Measurements from ENCODE around the gene NUDT3. TPM values are rescaled to one million over a fixed set of nuclear protein-coding genes. Genes with fewer than 3 reads are reported as not detected.
"Not testable (repeated sequence)": the region's sequence is repeated elsewhere in the genome, so short reads cannot be mapped to it uniquely, and the experiment has no call there.

NUDT3 gene
- total and polyA plus RNA-seq, 2 experiments from 2014 or later, result 8.1 to 11.5 TPM

DNA sequence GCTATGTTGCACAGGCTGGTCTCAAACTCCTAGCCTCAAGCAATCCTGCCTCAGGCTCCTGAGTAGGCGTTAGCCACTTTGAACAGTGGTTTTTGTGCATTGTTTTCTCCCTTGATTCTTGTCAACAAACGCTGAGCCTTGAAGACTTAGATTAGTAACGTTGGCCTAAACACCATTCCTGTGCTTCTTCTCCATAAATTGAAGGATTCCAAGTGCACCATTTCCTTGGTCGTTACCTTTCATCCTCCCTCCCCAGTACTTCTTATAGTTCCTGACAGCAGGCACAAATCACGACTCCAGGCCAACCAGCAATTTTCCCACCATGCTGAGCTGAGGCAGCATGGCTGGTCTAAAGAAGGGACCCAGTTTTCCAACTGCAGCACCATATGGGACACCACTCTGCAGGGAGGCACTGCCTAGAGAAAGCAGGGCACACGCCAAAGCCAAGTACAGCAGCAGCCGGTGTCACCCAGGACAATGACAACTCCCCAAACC is 24.5 kb upstream of the NUDT3 start:
- WGBS, 2 experiments (ENCODE audit: low coverage in 1 of 2, low lambda C conversion rate in 2 of 2, missing lambda C conversion rate in 2 of 2), result 71 to 78% methylated on average over 7 of the region's 7 CpGs
- H3K36me3 ChIP-seq (ENCODE audit: low read depth), result peaks cover 51% of the 10 kb centered on the region

DNA sequence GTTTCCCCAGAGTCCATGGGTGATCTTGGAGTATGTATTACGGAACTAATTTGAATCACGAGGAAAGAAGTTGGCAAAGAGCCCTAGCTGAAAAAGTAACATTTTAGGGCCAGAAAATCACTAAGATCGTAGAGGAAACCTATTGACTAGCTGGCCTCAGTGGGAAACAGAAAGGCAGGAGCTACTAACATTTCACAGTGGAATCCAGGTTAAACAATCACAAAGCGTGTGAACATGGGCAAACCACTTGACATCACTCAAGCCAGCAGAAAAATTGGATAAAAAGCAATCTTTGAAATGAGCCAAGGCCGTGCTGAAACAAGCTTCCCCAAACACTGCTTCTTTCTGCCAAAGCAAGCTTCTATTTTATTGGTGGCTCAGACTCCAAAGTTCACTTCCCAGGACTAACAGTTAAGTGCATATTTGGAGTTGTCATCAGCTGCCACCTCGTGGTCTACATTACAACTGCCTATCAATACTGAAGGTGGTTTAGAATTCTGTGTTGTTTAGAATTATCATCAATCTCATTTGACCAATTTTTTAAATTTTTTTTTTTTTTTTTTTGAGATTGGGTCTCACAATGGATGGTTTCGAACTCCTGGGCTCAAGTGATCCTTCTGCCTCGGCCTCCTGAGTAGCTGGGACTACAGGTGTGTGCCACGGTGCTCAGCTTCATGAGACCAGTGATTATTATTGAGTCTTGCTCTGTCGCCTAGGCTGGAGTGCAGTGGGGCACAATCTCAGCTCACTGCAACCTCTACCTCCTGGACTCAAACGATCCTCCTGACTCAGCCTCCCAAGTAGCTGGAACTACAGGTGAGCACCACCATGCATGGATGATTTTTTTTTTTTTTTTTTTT is 22.8 kb upstream of the NUDT3 start:
- TF ChIP-seq EZH2 (IDR thresholded peaks at IDR 0.05; ENCODE audit: insufficient read depth, poor library complexity, severe bottlenecking), result no peak
- TF ChIP-seq EZH2phosphoT487 (IDR thresholded peaks at IDR 0.05; ENCODE audit: insufficient read depth, low read depth), result no peak
- no peak overlapping the region for H3K4me3 ChIP-seq
- H3K9ac ChIP-seq, result no peak overlapping the region
- H3K4me1 ChIP-seq (ENCODE audit: insufficient read depth), result no peaks in the 10 kb centered on the region
- no peak overlapping the region for H2AFZ ChIP-seq
- 0 out of 2 replicates have a peak overlapping the region, but pooled peaks have one; percentile 5 for H3K27ac ChIP-seq
- H4K20me1 ChIP-seq (ENCODE audit: insufficient read depth), result no peaks in the 10 kb centered on the region
- peaks cover 41% of the 10 kb centered on the region; the same call in 1 of the 2 replicates for H3K36me3 ChIP-seq (ENCODE audit: low read depth)
- H3F3A ChIP-seq (ENCODE audit: insufficient read depth), result peaks cover 69% of the 10 kb centered on the region
- H3K4me2 ChIP-seq (ENCODE audit: unreplicated experiment), result no peak overlapping the region
- no peaks in the 10 kb centered on the region for H3K27me3 ChIP-seq (replicated peaks; ENCODE audit: insufficient read depth)
- DNase-seq, result peak; percentile 79
- peaks cover 15% of the 10 kb centered on the region for H3K79me2 ChIP-seq (ENCODE audit: insufficient read depth)
- in situ Hi-C loops (cut with MboI), result loop anchor here (10.0 kb wide), 2 partner anchors 160 to 230 kb away; no protein-coding TSS in a partner anchor
- WGBS, 2 experiments (ENCODE audit: low coverage in 1 of 2, low lambda C conversion rate in 2 of 2, missing lambda C conversion rate in 2 of 2), result 57 to 58% methylated on average over 11 of the region's 11 CpGs
- H3K9me3 ChIP-seq (ENCODE audit: low read depth), result no peaks in the 10 kb centered on the region
- no peaks in the 10 kb centered on the region for H3K9me2 ChIP-seq (ENCODE audit: insufficient read depth)

More for the DNA sequence above, 24.5 kb upstream of the NUDT3 start:
- DNase-seq, result no peak
- Histone ChIP-seq H4K20me1 (ENCODE audit: insufficient read depth) (no peaks in the 10 kb centered on the region), H3K9me2 (ENCODE audit: insufficient read depth) (no peaks in the 10 kb centered on the region), H3K9me3 (ENCODE audit: low read depth) (no peaks in the 10 kb centered on the region), H3K4me3 (no peak overlapping the region), H3K79me2 (ENCODE audit: insufficient read depth) (peaks cover 30% of the 10 kb centered on the region), H2AFZ (no peak overlapping the region), H3F3A (ENCODE audit: insufficient read depth) (peaks cover 84% of the 10 kb centered on the region), H3K27me3 (replicated peaks; ENCODE audit: insufficient read depth) (no peaks in the 10 kb centered on the region), H3K27ac (no peak overlapping the region), H3K9ac (no peak overlapping the region), H3K4me2 (ENCODE audit: unreplicated experiment) (no peak overlapping the region), H3K4me1 (ENCODE audit: insufficient read depth) (no peaks in the 10 kb centered on the region)
- in situ Hi-C loops (cut with MboI), result loop anchor here (10.0 kb wide), 2 partner anchors 162 to 232 kb away; no protein-coding TSS in a partner anchor
- TF ChIP-seq EZH2phosphoT487 (IDR thresholded peaks at IDR 0.05; ENCODE audit: insufficient read depth, low read depth), result no peak
- no peak for TF ChIP-seq EZH2 (IDR thresholded peaks at IDR 0.05; ENCODE audit: insufficient read depth, poor library complexity, severe bottlenecking)

DNA sequence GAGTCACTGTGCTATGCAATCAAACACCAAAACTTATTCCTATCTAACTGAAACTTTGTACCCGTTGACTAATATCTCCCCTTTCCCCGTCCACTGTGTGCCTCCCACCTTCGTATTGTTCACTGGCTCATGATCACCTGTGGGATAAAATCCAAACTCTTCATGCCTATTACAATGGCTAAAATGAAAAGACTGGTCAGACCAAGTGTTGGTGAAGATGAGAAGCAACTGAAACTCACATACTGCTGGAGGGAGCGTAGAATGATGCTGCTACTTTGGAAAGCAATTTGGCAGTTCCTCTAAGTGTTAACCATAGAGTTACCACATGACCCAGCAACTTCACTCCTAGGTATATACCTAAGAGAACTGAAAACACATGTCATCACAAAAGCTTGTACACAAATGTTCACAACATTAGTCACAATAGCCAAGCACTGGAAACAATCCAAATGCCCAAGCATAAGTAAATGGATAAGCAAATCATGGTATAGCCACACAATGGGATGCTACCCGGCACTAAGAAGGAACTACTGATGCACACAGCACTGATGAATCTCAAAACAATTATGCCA is 20.3 kb upstream of the NUDT3 start:
- no peak overlapping the region for H3K4me2 ChIP-seq (ENCODE audit: unreplicated experiment)
- H3K9ac ChIP-seq, result no peak overlapping the region
- no peaks in the 10 kb centered on the region for H3K27me3 ChIP-seq (replicated peaks; ENCODE audit: insufficient read depth)
- H3K9me3 ChIP-seq (ENCODE audit: low read depth), result no peaks in the 10 kb centered on the region
- no peak overlapping the region for H3K27ac ChIP-seq
- 82 to 89% methylated on average over 5 of the region's 5 CpGs for WGBS, 2 experiments (ENCODE audit: low coverage in 1 of 2, low lambda C conversion rate in 2 of 2, missing lambda C conversion rate in 2 of 2)
- in situ Hi-C loops (cut with MboI), result loop anchor here (10.0 kb wide), 2 partner anchors 158 to 228 kb away; no protein-coding TSS in a partner anchor
- H3K9me2 ChIP-seq (ENCODE audit: insufficient read depth), result no peaks in the 10 kb centered on the region
- H2AFZ ChIP-seq, result no peak overlapping the region
- no peak overlapping the region for H3K4me3 ChIP-seq
- peak; percentile 48 for DNase-seq
- H3K36me3 ChIP-seq (ENCODE audit: low read depth), result peaks cover 18% of the 10 kb centered on the region; the same call in 1 of the 2 replicates
- no peaks in the 10 kb centered on the region for H4K20me1 ChIP-seq (ENCODE audit: insufficient read depth)
- no peak for TF ChIP-seq EZH2phosphoT487 (IDR thresholded peaks at IDR 0.05; ENCODE audit: insufficient read depth, low read depth)
- TF ChIP-seq EZH2 (IDR thresholded peaks at IDR 0.05; ENCODE audit: insufficient read depth, poor library complexity, severe bottlenecking), result no peak
- H3F3A ChIP-seq (ENCODE audit: insufficient read depth), result peaks cover 44% of the 10 kb centered on the region
- no peaks in the 10 kb centered on the region for H3K79me2 ChIP-seq (ENCODE audit: insufficient read depth)
- H3K4me1 ChIP-seq (ENCODE audit: insufficient read depth), result no peaks in the 10 kb centered on the region

DNA sequence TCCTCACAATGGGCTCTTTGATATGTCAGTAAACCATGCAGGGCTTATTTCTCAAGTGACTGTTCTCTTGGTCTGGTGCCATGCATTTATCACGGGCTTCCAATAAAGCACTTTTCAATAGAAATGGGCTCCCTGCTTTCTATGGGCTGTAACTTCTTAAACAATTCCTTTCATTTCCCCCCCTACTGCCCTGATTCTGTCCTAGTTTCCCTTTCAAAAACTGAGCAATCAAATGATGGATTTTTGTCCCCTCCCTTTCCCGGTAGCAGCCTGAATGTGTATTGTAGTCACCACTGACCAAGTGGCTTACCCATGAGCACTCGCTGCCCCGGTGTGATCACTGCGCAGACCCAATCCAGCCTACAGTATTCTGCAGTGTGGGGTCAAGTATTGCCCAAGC is 19.5 kb upstream of the NUDT3 start:
- no peak overlapping the region for H3K27ac ChIP-seq
- no peak for TF ChIP-seq EZH2 (IDR thresholded peaks at IDR 0.05; ENCODE audit: insufficient read depth, poor library complexity, severe bottlenecking)
- TF ChIP-seq EZH2phosphoT487 (IDR thresholded peaks at IDR 0.05; ENCODE audit: insufficient read depth, low read depth), result no peak
- H3K9me2 ChIP-seq (ENCODE audit: insufficient read depth), result no peaks in the 10 kb centered on the region
- no peak overlapping the region for H2AFZ ChIP-seq
- no peak for DNase-seq
- in situ Hi-C loops (cut with MboI), result loop anchor here (10.0 kb wide), 2 partner anchors 157 to 227 kb away; no protein-coding TSS in a partner anchor
- H3K79me2 ChIP-seq (ENCODE audit: insufficient read depth), result no peaks in the 10 kb centered on the region
- H3K4me2 ChIP-seq (ENCODE audit: unreplicated experiment), result no peak overlapping the region
- peaks cover 10% of the 10 kb centered on the region; the same call in 1 of the 2 replicates for H3K36me3 ChIP-seq (ENCODE audit: low read depth)
- H3K4me3 ChIP-seq, result no peak overlapping the region
- H3K27me3 ChIP-seq (replicated peaks; ENCODE audit: insufficient read depth), result no peaks in the 10 kb centered on the region
- H4K20me1 ChIP-seq (ENCODE audit: insufficient read depth), result no peaks in the 10 kb centered on the region
- 86 to 91% methylated on average over 5 of the region's 5 CpGs for WGBS, 2 experiments (ENCODE audit: low coverage in 1 of 2, low lambda C conversion rate in 2 of 2, missing lambda C conversion rate in 2 of 2)
- no peaks in the 10 kb centered on the region for H3K4me1 ChIP-seq (ENCODE audit: insufficient read depth)
- H3F3A ChIP-seq (ENCODE audit: insufficient read depth), result peaks cover 37% of the 10 kb centered on the region
- no peak overlapping the region for H3K9ac ChIP-seq
- no peaks in the 10 kb centered on the region for H3K9me3 ChIP-seq (ENCODE audit: low read depth)

DNA sequence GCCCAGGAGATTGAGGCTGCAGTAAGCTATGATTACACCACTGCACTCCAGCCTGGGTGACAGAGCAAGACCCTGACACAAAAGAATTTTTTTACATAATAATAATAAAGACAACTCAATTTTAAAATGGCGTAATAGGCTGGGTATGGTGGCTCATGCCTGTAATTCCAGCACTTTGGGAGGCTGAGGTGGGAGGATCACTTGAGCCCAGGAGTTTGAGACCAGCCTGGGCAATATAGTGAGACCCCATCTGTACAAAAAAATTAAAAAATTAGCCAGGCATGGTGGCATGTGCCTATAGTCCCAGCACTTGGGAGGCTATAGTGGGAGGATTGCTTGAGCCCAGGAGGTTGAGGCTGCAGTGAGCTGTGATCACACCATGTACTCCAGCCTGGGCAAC is 15.4 kb upstream of the NUDT3 start:
- H3F3A ChIP-seq (ENCODE audit: insufficient read depth); H3K36me3 ChIP-seq (ENCODE audit: low read depth); H3K27me3 ChIP-seq (replicated peaks; ENCODE audit: insufficient read depth); H3K79me2 ChIP-seq (ENCODE audit: insufficient read depth); H3K9me3 ChIP-seq (ENCODE audit: low read depth); H4K20me1 ChIP-seq (ENCODE audit: insufficient read depth); H3K27ac ChIP-seq; H3K9ac ChIP-seq; H3K9me2 ChIP-seq (ENCODE audit: insufficient read depth); H3K4me1 ChIP-seq (ENCODE audit: insufficient read depth); in situ Hi-C loops (cut with MboI); H3K4me3 ChIP-seq; H2AFZ ChIP-seq; DNase-seq; H3K4me2 ChIP-seq (ENCODE audit: unreplicated experiment): not testable (repeated sequence)
- WGBS, 2 experiments (ENCODE audit: low coverage in 1 of 2, low lambda C conversion rate in 2 of 2, missing lambda C conversion rate in 2 of 2), result 94 to 100% methylated on average over 1 of the region's 1 CpG
